Hindlimb muscle (tissue), 1 donor: Measurements from ENCODE around the gene CACNG6. TPM values are rescaled to one million over a fixed set of nuclear protein-coding genes. Genes with fewer than 3 reads are reported as not detected.

Experiments
- DNase-seq: peaks from one replicate; pipeline ENCODE4 v3.0.0-alpha.2; 2013
- polyA plus RNA-seq: library from polyadenylated mRNA; unstranded; fragments of 120-200 nt; gene quantifications from one replicate; pipeline ENCODE4 v1.2.1, GENCODE V29; 2013; ENCODE audit not compliant: insufficient read length

The CACNG6 gene
- polyA plus RNA-seq, 1 donor = 27.6 TPM

DNA sequence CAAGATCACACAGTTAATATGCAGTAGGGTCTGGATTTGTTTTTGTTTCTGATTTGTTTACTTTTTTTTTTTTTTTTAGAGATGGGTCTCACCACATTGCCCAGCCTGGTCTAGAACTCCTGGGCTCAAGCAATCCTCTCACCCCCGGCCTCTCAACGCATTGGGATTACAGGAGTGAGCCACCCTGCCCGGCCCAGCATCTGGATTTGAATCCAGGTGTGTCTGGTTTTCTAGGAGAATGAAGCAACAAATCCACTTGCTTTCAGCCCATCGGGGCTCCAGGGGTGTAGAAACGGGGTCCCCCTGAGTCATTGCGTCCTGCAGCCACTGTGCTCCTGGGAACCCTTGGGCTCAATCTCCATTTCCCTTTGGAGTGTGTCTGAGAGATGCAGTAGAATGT is 22.1 kb upstream of the CACNG6 start:
- no peak for DNase-seq

- no peak for DNase-seq
These were observed 19.8 kb upstream of the CACNG6 start for GRCh38 chr19:53971673-53972072.

- peak; percentile 83 for DNase-seq
These were observed 13.9 kb upstream of the CACNG6 start for GRCh38 chr19:53977429-53977990.

- peak; percentile 18 for DNase-seq
These were observed 13.3 kb upstream of the CACNG6 start for GRCh38 chr19:53977991-53978731.

GRCh38 chr19:53978975-53979801 is 12.2 kb upstream of the CACNG6 start:
- no peak for DNase-seq

GRCh38 chr19:53980539-53981375 is 10.7 kb upstream of the CACNG6 start:
- DNase-seq = no peak

- no peak for DNase-seq
These were observed 10.0 kb upstream of the CACNG6 start for GRCh38 chr19:53981376-53981951.

GRCh38 chr19:53982001-53982451 is 9.4 kb upstream of the CACNG6 start:
- DNase-seq = no peak

GRCh38 chr19:53982611-53983010 is 8.8 kb upstream of the CACNG6 start:
- DNase-seq = peak; percentile 15

DNA sequence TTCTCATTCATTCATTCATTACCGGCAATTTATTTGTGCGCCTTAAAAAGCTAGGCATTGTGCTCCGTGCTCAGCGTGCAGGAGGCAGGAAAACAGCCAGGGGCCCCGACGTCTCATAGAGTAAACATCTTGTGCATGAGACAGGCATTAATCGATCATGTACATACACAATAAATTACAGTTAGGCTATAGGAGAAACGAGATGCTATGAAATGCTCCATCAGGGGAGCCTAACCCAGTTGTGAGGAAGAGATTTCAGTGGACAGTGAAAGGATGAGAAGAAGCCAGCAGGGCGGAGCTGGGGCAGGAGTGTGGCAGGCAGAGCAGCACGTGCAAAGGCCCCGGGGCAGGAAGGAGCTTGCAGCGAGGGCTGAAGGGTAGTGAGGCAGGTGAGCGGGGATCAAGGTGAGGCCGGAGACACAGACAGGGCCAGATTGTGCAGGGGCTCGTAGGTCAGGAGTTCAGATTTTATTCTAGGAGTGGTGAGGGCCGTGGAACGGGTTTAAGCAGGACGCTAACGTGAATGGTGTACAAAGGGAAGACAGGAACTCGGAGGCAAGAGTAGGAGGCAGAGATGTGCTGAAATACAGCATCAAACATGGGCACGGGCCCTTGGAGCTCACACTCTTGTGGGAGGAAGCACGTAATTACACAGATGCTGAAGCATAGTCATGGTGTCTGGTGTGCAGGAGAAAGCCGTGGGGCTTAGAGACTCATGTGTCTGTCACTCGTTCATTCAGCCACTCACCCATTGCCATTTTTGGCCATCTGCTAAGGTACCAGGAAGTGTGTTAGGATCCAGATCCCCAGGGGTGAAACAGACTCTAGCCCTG is 7.8 kb upstream of the CACNG6 start:
- DNase-seq = no peak

DNA sequence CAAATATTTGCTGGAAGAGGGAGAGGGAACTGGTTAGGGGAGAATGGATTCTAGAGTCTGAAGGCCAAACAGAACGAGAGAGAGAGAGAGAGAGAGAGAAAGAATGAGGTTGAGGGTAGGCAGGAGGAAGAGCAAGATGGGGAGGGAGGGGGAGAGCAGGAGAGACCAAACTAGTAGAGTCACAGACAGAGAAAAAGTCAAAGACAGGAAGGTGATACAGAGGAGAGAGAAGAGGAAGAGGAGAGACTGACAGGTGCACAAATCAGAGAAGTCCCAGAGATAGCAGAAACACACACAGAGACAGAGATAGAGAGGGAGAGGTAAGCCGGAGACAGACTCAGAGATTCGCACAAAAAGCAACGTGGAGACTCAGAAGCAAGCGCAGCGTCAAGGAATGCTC is 5.6 kb upstream of the CACNG6 start:
- DNase-seq = no peak

DNA sequence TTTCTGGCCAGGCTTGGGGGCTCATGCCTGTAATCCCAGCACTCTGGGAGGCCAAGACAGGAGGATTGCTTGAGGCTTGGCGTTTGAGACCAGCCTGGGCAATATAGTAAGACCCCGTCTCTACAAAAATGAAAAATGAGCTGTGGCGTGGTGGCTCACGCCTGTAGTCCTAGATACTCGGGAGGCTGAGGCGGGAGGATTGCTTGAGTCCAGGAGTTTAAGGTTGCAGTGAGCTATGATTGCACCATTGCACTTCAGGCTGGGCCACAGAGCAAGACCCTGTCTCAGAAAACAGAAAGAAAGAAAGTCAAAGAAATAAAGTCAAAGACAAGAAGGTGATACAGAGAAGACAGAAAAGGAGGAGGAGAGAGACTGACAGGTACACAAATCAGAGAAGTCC is 2.5 kb upstream of the CACNG6 start:
- DNase-seq = no peak

DNA sequence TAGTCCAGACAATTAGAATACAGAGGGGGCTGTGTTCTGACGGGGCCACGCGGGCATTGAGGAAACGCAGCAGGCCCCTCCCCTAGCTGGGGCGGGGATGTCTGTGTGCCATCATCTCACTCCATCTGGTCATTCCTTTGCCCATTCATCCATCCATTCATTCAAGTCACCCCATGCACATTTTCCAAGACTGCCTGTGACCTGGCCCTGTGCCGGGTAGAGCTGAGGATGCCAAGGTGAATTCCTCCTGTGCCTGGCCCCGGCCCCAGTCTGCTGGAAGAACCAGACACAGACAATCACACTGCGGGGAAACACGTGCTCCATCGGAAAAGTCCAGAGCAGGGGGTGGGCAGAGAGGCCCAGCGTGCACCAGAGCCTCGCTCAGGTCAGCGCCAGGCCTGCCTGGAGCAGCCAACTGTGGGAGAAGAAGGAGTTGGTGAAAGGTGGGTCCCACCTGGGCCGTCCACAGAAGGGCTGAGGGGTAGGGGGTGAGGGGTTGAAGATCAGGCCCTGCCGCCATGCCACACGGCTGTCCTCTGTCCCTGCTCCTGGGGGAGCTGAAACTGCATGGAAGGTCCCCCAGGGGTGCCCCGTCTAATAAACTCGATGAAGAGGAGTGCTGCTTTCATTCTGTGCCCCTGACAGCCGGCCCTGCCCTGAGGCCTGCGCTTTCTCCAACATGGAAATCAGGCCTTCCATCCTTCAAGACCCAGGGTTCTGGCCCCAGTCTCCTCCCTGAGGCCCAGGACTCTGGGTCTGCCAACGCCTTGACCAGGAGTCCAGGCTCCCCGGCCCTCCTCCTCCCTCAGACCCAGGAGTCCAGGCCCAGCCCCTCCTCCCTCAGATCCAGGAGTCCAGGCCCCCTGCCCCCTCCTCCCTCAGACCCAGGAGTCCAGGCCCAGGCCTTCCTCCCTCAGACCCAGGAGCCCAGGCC is 1.6 kb upstream of the CACNG6 start:
- no peak for DNase-seq

DNA sequence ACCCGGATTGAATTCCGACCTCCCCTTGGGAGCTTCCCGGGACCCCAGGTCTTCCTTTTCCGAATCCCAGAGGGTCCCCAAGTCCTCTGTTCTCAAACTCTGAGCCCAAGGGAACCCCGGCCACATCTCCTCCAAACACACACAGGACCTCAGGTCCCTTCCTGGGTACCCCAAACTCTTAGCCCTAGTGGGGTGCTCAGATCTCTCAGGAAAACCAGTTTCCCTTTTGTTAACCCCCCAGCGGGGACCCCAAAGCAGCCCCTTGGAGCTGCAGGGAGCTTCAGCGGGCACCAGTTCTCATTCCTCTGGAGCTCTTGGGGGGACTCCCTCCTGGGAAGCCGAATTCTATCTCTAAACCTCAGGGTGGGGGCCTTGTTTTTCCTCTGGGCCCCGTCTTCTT is 774 bp downstream of the CACNG6 start:
- DNase-seq = no peak

DNA sequence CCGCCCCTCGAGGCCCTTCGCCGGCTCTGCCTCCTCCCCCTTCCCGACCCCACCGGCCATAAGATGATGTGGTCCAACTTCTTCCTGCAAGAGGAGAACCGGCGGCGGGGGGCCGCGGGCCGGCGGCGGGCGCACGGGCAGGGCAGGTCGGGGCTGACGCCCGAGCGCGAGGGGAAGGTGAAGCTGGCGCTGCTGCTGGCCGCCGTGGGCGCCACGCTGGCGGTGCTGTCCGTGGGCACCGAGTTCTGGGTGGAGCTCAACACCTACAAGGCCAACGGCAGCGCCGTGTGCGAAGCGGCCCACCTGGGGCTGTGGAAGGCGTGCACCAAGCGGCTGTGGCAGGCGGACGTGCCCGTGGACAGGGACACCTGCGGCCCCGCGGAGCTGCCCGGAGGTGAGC is 1.4 kb downstream of the CACNG6 start:
- DNase-seq = no peak

DNA sequence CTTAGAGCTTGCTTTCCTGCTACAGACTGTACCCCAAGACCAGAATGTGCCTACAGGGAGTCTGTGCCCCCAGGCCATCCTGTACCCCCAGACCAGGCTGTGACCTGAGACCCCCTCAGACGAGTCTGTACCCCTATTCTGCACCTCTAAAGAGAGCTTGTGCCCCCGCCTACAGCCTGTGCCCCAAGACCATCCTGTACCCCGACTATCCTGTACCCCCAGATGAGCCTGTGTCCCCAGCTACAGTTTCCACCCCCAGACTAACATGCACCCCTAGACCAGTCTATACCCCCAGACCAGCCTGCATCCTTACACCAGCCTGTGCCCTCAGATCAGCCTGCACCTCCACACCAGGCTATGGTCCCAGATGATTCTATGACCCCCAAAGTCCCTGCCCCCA is 2.0 kb downstream of the CACNG6 start:
- DNase-seq = no peak

DNA sequence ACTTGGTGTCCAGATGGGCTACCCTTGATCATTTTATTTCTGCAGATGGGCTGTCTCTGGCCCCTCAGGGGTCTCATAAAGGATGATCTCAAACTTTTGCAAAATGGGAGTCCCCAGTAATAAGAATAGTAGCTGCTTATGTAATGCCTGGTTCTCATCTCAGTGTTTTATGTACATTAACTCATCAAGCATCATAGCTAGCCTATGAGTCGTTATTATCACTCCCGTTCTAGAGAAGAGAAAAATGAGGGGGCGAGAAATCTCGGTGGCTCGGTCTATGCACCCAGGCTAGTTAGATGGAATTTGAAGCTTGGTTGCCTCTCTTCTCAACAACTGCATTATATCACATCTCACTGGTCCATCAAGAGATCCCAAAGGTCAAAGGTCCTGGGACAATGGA is 3.4 kb downstream of the CACNG6 start:
- no peak for DNase-seq

DNA sequence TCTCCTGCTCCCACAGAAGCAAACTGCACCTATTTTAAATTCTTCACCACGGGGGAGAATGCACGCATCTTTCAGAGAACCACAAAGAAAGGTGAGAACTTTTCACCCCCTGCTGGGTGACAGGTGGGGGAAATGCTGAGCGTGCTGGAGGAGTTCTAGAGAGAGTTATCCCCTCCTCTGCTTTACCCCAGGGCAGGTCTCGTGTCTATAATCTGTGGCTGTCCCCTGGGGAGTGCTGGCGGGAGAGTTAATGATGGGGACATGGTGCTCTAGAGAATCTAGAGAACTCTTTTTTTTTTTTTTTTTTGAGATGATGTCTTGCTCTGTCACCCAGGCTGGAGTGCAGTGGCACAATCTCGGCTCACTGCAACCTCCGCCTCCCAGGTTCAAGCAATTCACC is 6.8 kb downstream of the CACNG6 start:
- no peak for DNase-seq

GRCh38 chr19:53999694-54000093 is 8.3 kb downstream of the CACNG6 start:
- DNase-seq = no peak

- no peak for DNase-seq
These were observed 10.1 kb downstream of the CACNG6 start for GRCh38 chr19:54001496-54001895.
